Measurements from ENCODE around the gene GRID2. TPM values are rescaled to one million over a fixed set of nuclear protein-coding genes. Genes with fewer than 3 reads are reported as not detected.

Gene GRID2
- polyA plus RNA-seq, 1 donor (not counting 4 experiments of a cell fraction or from before 2014, with no cell fraction given) = not detected

DNA sequence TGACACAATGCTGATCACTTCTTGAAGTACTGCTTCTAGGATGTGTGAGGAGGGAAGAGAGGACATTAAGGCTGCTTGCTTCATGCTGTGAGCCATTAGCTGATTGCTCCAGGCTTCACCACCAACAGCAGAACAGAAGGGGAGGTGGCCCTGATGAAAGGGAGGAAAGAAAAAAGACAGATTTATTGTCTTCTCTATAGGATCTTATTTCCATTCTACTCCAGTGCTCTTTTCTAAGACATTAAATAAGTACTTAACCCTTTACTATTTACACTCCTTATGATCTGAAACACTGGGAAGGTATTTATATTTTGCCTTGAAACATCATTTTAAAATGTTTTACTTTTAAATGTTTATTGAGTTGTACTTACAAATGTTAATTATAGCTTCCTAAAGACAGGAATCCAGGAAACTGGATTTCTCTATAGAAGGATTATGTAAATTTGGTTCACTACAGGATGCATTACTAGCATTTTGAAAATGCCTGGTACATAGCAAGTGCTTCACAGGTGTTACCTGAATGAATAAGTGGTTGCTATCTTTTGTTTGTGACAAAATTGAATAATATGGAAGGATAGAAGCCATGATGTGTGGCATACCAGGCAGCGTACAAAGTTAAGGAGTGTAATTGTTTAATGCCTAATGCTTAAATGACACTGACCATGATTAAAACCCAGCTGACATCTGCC is 843.9 kb downstream of the GRID2 start:
- H3K4me2 ChIP-seq (ENCODE audit: control insufficient read depth, extremely low read depth, insufficient read depth, low read depth, low read length) = no peak overlapping the region
- H3K27ac ChIP-seq (ENCODE audit: control insufficient read depth, insufficient read depth, low read length) = no peak overlapping the region
- H3K9me1 ChIP-seq (ENCODE audit: control insufficient read depth, extremely low read depth, insufficient read depth, low read length) = no peaks in the 10 kb centered on the region
- no peaks in the 10 kb centered on the region for H3K27me3 ChIP-seq (ENCODE audit: control insufficient read depth, extremely low read depth, insufficient read depth, low read length)
- DNase-seq (ENCODE audit: low read depth, low spot score) (no peak), FAIRE-seq (no peak)
- no peak for TF ChIP-seq EZH2 (IDR thresholded peaks at IDR 0.05; ENCODE audit: low read length)
- TF ChIP-seq, protein P1, sequence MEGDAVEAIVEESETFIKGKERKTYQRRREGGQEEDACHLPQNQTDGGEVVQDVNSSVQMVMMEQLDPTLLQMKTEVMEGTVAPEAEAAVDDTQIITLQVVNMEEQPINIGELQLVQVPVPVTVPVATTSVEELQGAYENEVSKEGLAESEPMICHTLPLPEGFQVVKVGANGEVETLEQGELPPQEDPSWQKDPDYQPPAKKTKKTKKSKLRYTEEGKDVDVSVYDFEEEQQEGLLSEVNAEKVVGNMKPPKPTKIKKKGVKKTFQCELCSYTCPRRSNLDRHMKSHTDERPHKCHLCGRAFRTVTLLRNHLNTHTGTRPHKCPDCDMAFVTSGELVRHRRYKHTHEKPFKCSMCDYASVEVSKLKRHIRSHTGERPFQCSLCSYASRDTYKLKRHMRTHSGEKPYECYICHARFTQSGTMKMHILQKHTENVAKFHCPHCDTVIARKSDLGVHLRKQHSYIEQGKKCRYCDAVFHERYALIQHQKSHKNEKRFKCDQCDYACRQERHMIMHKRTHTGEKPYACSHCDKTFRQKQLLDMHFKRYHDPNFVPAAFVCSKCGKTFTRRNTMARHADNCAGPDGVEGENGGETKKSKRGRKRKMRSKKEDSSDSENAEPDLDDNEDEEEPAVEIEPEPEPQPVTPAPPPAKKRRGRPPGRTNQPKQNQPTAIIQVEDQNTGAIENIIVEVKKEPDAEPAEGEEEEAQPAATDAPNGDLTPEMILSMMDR (optimal IDR thresholded peaks at IDR 0.05 in 1 of 3, IDR thresholded peaks at IDR 0.05 in 1 of 3, conservative IDR thresholded peaks at IDR 0.05 in 1 of 3; ENCODE audit: extremely low read depth in 1 of 3, insufficient read depth in 2 of 3, low read length in 3 of 3) = no peak
- no peaks in the 10 kb centered on the region for H3K9me3 ChIP-seq (ENCODE audit: control insufficient read depth, low read depth, low read length)
- H4K20me1 ChIP-seq (ENCODE audit: control insufficient read depth, extremely low read depth, insufficient read depth, low read length) = no peaks in the 10 kb centered on the region
- no peak overlapping the region for H3K4me3 ChIP-seq (ENCODE audit: control insufficient read depth in 2 of 3, extremely low read depth in 1 of 3, insufficient read depth in 2 of 3, low read depth in 1 of 3, low read length in 3 of 3)
- no peaks in the 10 kb centered on the region for H3K36me3 ChIP-seq (ENCODE audit: control insufficient read depth in 2 of 2, extremely low read depth in 1 of 2, insufficient read depth in 2 of 2, low read length in 2 of 2)
- dilution Hi-C loops (cut with MboI; ENCODE audit: extremely low pct_ligation_motif_present, low sequenced_read_pairs) = no loop called here
- H3K9ac ChIP-seq (ENCODE audit: control insufficient read depth, extremely low read depth, insufficient read depth, low read length) = no peak overlapping the region
- H3K4me1 ChIP-seq (ENCODE audit: control insufficient read depth, extremely low read depth, insufficient read depth, low read length) = no peaks in the 10 kb centered on the region
- H3K79me2 ChIP-seq (ENCODE audit: control insufficient read depth, insufficient read depth, low read length) = no peaks in the 10 kb centered on the region
- H2AFZ ChIP-seq (ENCODE audit: control insufficient read depth, low read length) = no peak overlapping the region

DNA sequence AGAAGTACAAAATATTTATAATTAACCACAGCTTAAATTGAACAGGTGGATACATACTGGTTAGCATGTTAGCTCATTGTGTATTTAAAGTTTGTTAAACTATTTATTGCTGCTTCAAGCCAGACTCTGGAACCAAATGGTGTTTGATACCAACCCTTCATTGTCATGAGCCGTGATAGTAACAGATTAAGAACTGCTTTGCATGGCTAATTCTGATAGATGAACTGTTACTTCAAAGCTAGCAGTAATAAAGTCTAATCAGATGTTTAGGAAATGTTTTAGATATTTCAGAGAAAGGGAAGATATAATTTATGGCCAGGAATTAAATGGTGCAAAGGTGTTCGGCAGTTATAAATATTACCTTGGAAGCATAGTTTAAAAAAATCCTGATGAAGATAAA is 848.7 kb downstream of the GRID2 start:
- no peak overlapping the region for H3K27ac ChIP-seq (ENCODE audit: control insufficient read depth, insufficient read depth, low read length)
- H2AFZ ChIP-seq (ENCODE audit: control insufficient read depth, low read length) = no peak overlapping the region
- dilution Hi-C loops (cut with MboI; ENCODE audit: extremely low pct_ligation_motif_present, low sequenced_read_pairs) = no loop called here
- no peaks in the 10 kb centered on the region for H3K4me1 ChIP-seq (ENCODE audit: control insufficient read depth, extremely low read depth, insufficient read depth, low read length)
- H4K20me1 ChIP-seq (ENCODE audit: control insufficient read depth, extremely low read depth, insufficient read depth, low read length) = no peaks in the 10 kb centered on the region
- H3K27me3 ChIP-seq (ENCODE audit: control insufficient read depth, extremely low read depth, insufficient read depth, low read length) = no peaks in the 10 kb centered on the region
- H3K4me2 ChIP-seq (ENCODE audit: control insufficient read depth, extremely low read depth, insufficient read depth, low read depth, low read length) = no peak overlapping the region
- H3K36me3 ChIP-seq (ENCODE audit: control insufficient read depth in 2 of 2, extremely low read depth in 1 of 2, insufficient read depth in 2 of 2, low read length in 2 of 2) = no peaks in the 10 kb centered on the region
- no peaks in the 10 kb centered on the region for H3K79me2 ChIP-seq (ENCODE audit: control insufficient read depth, insufficient read depth, low read length)
- DNase-seq (ENCODE audit: low read depth, low spot score) (no peak), FAIRE-seq (no peak)
- H3K9me1 ChIP-seq (ENCODE audit: control insufficient read depth, extremely low read depth, insufficient read depth, low read length) = no peaks in the 10 kb centered on the region
- no peak overlapping the region for H3K9ac ChIP-seq (ENCODE audit: control insufficient read depth, extremely low read depth, insufficient read depth, low read length)
- H3K9me3 ChIP-seq (ENCODE audit: control insufficient read depth, low read depth, low read length) = no peaks in the 10 kb centered on the region
- H3K4me3 ChIP-seq (ENCODE audit: control insufficient read depth in 2 of 3, extremely low read depth in 1 of 3, insufficient read depth in 2 of 3, low read depth in 1 of 3, low read length in 3 of 3) = no peak overlapping the region
- TF ChIP-seq EZH2 (IDR thresholded peaks at IDR 0.05; ENCODE audit: low read length) = no peak
- TF ChIP-seq, protein P1 (optimal IDR thresholded peaks at IDR 0.05 in 1 of 3, IDR thresholded peaks at IDR 0.05 in 1 of 3, conservative IDR thresholded peaks at IDR 0.05 in 1 of 3; ENCODE audit: extremely low read depth in 1 of 3, insufficient read depth in 2 of 3, low read length in 3 of 3) = no peak
